Measurements from ENCODE around the gene ZSCAN1. TPM values are rescaled to one million over a fixed set of nuclear protein-coding genes. Genes with fewer than 3 reads are reported as not detected.

Gene ZSCAN1
- total and polyA plus RNA-seq, 10 of the 15 experiments (the other 5 are each of a cell fraction or from before 2014, with no cell fraction given): not detected

- TF ChIP-seq ETV6 (conservative IDR thresholded peaks at IDR 0.05 in 1 of 2, IDR thresholded peaks at IDR 0.05 in 1 of 2; ENCODE audit: borderline replicate concordance in 1 of 2, low read depth in 1 of 2) (no peak), RAD51 (IDR thresholded peaks at IDR 0.05) (no peak), SKIL (IDR thresholded peaks at IDR 0.05; ENCODE audit: low read depth, poor library complexity, severe bottlenecking) (no peak), STAT3 (IDR thresholded peaks at IDR 0.05; ENCODE audit: low read depth, low read length) (no peak)
Measured at GRCh38 chr19:58089846-58090245, 56.0 kb downstream of the ZSCAN1 start (continued).

- TF ChIP-seq KAT2A (conservative IDR thresholded peaks at IDR 0.05; ENCODE audit: control insufficient read depth, low read depth, low read length) (no peak), NFIC (IDR thresholded peaks at IDR 0.05; ENCODE audit: low read depth, low read length) (no peak), ZNF592 (IDR thresholded peaks at IDR 0.05) (no peak), MYC (IDR thresholded peaks at IDR 0.05; ENCODE audit: insufficient read depth, insufficient read length, insufficient replicate concordance, low read length, severe bottlenecking) (no peak)
- no peak for FAIRE-seq
- in situ Hi-C loops (cut with MboI) (no loop called here), intact Hi-C loops (cut with micrococcal nuclease; ENCODE audit: unreplicated experiment) (no loop called here)
- H3K4me3 ChIP-seq: no peak overlapping the region
- ChIA-PET CTCF (no interaction called here), POLR2A (no interaction called here), RAD21 (ENCODE audit: unreplicated experiment) (no interaction called here), SMC1A (ENCODE audit: uncharacterized antibody, unreplicated experiment) (no interaction called here)
- no peaks in the 10 kb centered on the region for H3K79me2 ChIP-seq (ENCODE audit: control insufficient read depth, insufficient read depth, low read length)
- no peaks in the 10 kb centered on the region for H3K36me3 ChIP-seq (ENCODE audit: control insufficient read depth in 2 of 2, insufficient read depth in 2 of 2, low read length in 1 of 2)
- H4K20me1 ChIP-seq (ENCODE audit: control insufficient read depth, insufficient read depth): no peaks in the 10 kb centered on the region
- BruUV-seq (replicated peaks): no TSS peak
- H3K9ac ChIP-seq (ENCODE audit: control insufficient read depth, insufficient read depth, low read length): no peak overlapping the region
- H3K4me2 ChIP-seq (ENCODE audit: control insufficient read depth, insufficient read depth): no peak overlapping the region
- no peaks in the 10 kb centered on the region for H3K4me1 ChIP-seq (ENCODE audit: control insufficient read depth, insufficient read depth, low read length)
- no peak for DNase-seq (ENCODE audit: low read depth, low spot score)
- WGBS (ENCODE audit: insufficient coverage, insufficient replicate concordance, low lambda C conversion rate, missing lambda C conversion rate): 51% methylated on average over 11 of the region's 11 CpGs
- H2AFZ ChIP-seq (ENCODE audit: control insufficient read depth, low read depth, low read length): no peak overlapping the region
- no peak for ATAC-seq
- peaks cover 1% of the 10 kb centered on the region; the same call in 1 of the 3 replicates for H3K9me3 ChIP-seq (replicated peaks; ENCODE audit: control insufficient read depth, insufficient read depth, low read length)
- no peak overlapping the region for H3K27ac ChIP-seq (ENCODE audit: control insufficient read depth, insufficient read depth)
- no peaks in the 10 kb centered on the region for H3K27me3 ChIP-seq (replicated peaks in 1 of 2; ENCODE audit: control insufficient read depth in 2 of 2, insufficient read depth in 2 of 2, low read length in 1 of 2)
Measured at GRCh38 chr19:58091251-58091995, 57.6 kb downstream of the ZSCAN1 start.

Data from GM12878 (cell line).